Measurements from ENCODE around the gene CAMTA1.

CAMTA1 gene

GRCh38 chr1:7663451-7664146, 878.3 kb downstream of the CAMTA1 start:
- DNase-seq: no peak

DNA sequence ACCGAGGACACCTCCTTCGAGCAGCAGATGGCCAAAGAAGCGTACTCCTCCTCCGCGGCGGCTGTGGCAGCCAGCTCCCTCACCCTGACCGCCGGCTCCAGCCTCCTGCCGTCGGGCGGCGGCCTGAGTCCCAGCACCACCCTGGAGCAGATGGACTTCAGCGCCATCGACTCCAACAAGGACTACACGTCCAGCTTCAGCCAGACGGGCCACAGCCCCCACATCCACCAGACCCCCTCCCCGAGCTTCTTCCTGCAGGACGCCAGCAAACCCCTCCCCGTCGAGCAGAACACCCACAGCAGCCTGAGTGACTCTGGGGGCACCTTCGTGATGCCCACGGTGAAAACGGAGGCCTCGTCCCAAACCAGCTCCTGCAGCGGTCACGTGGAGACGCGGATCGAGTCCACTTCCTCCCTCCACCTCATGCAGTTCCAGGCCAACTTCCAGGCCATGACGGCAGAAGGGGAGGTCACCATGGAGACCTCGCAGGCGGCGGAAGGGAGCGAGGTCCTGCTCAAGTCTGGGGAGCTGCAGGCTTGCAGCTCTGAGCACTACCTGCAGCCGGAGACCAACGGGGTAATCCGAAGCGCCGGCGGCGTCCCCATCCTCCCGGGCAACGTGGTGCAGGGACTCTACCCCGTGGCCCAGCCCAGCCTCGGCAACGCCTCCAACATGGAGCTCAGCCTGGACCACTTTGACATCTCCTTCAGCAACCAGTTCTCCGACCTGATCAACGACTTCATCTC, 879.1 kb downstream of the CAMTA1 start:
- no peak for DNase-seq

DNA sequence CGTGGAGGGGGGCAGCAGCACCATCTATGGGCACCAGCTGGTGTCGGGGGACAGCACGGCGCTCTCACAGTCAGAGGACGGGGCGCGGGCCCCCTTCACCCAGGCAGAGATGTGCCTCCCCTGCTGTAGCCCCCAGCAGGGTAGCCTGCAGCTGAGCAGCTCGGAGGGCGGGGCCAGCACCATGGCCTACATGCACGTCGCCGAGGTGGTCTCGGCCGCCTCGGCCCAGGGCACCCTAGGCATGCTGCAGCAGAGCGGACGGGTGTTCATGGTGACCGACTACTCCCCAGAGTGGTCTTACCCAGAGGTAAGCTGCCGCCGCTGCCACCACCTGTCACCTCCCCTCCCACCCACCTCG, 879.6 kb downstream of the CAMTA1 start:
- DNase-seq: no peak

GRCh38 chr1:7666249-7666648, 881.0 kb downstream of the CAMTA1 start:
- DNase-seq: no peak

DNA sequence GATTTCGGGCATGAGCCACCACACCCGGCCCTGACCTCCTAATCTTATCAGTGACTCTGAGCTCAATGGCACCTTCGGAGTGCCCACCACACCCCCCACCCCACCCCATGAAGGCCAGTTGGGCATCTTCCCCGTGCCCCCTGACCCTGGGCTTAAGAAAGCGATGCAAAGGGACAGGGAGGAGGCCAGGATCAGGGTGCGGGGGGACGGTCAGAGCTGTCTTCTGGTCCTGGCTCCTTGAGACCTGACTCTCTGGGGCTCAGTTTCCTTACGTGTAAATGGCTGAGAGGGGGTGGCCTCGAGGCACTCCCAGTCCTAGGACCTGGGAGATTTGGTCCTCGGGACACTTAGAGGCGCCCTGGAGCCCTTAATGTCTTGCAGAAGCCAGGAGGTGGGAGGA, 881.9 kb downstream of the CAMTA1 start:
- DNase-seq: no peak

- peak; percentile 69 to 77 for DNase-seq
These were observed 882.5 kb downstream of the CAMTA1 start for GRCh38 chr1:7667625-7668218.

DNA sequence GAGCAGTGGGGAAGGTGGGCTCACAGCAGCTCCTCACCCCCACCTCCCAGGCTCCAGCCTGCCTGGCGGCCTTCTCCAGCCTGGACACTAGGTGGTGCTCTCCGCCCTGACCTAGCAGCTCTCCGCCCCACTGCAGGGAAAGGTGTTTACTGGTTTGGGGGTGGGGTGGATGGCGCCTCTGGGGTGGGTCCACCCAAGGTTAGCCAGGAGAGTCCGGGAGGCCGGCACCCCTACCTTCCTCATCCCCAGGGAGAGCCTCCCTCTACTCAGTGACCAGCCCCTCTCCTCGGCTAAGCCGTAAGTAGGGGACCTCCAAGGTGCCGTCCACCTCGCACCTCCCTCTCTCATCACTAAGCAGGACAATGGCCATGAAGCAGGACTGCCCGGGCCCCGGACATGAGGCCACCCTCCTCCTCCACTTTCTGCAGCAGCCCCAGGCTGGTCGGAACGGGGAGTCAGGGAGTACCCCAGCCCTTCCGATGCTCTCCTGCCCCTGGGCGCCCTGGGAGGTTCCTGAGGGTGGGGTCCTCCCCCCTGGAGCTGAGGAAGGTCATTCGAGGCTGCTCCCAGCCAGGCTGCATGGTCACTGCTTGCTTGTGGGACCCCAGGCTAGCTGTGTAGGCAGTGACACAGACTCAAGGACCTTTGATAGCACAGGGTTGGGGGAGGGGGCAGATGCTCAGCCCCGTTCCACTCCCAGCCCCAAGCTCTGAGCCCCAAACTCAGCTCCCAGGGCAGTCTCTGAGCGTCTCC, 884.5 kb downstream of the CAMTA1 start:
- peak; percentile 57 to 60 for DNase-seq

DNA sequence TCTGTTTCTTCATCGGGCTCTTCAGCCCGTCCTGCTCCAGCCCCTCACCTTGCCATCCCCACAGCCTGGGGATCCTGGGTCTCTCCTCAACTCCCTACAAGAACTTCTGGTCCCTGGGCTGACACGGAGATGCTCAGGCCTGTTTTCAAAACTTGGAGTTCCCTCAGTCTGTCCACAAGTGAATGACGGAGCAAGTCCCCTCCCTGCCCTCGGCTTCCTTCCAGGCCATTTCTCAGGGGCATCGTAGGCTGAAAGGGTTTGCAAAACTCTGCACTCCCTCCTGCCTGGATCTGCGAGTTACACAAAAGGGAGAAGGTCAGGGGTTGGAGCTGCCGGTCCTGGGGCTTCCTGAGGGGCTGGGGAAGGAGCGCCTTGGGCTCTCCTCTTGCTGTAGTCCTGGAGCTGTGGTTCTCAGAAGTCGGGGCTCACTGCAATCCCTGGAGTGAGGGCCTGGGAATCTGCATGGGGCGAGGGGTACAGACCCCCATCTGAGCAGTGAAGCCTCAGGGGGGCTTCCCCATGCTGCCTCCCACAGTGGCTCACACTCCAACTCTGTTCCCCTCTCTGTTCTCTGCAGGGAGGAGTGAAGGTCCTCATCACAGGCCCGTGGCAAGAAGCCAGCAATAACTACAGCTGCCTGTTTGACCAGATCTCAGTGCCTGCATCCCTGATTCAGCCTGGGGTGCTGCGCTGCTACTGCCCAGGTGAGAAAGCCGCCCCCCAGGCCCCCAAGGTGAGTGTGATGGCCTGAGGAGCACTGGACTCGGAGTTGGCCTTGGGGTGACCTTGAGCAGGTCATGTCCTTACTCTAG, 885.3 kb downstream of the CAMTA1 start:
- DNase-seq: no peak

DNA sequence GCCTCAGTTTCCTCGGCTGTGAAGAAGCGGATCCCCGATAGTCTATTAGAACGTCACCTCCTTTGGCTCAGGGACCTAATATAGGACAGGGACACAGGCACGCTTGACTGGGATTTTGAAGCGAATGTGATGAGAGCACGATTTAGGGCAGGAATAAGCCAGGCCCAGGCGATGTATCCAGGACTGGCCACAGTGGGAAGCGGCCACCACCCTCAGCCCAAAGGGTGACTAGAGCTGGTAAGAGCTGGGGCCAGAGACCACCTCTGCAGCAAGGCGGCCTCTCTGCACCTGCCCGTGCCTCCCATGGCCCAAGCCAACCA, 885.9 kb downstream of the CAMTA1 start:
- DNase-seq: no peak

- no peak for DNase-seq
These were observed 886.4 kb downstream of the CAMTA1 start for GRCh38 chr1:7671676-7672075.

GRCh38 chr1:7672864-7673263, 887.6 kb downstream of the CAMTA1 start:
- no peak for DNase-seq

DNA sequence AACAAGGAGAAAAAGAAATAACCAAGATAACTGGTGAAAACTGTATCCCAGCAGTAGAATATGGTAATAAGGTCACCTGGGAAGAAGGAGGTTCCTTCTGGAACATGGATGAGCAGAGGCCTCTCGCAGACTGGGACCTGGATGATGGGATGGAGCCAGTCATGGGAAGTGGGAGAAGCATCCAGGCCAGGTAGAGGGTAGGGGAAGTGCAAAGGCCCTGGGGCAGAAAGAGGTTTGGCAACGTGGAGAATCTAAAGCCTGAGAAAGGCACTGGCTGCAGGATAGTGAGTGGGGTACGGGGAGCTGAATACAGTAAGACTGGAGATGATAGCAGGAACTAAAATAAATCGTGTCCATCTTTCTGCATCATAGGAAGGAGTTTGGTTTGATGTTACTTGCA, 889.7 kb downstream of the CAMTA1 start:
- DNase-seq: no peak

DNA sequence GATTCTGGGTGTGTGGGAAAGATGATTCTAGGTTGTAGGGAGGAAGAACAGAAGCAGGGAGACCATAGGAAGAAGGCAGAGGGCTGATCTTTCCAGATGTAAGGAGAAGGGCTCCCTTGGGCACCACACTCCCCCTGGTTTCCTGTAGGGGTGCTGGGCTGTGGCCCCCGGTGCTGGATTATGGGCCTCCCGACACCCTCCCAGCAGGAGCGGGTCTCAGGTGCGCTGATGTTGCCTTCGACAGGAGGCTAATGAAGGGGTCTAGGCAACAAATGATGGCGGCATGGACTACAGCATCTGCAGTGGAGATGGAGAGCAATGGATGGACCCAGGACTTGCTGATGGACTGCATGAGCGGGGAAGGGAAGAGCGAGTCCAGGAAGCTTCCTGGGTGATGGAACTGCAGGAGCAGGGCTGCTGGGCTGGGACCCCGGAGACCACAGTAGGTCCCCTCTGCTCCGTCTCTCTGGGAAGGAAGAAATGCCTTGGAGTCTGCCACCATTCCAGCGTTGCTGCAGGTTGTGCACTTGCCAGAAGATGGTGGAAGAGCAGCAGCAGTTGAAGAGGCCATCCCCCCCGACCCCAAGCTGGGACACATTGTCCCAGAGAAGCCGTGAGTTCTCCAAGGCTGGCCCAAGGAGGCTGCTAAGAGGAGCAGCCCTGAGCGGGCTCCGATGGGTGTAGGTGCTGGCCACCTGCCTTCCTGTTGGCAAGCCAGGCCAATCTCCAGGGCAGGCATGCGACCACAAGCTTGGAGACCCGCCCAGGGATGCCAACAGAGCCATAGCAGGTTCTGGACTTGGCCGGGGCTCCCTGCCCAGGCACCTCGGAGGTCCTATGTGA, 890.4 kb downstream of the CAMTA1 start:
- no peak for DNase-seq

- DNase-seq: no peak
These were observed 891.2 kb downstream of the CAMTA1 start for GRCh38 chr1:7676274-7676945.

- DNase-seq: no peak
These were observed 891.9 kb downstream of the CAMTA1 start for GRCh38 chr1:7677111-7677510.

DNA sequence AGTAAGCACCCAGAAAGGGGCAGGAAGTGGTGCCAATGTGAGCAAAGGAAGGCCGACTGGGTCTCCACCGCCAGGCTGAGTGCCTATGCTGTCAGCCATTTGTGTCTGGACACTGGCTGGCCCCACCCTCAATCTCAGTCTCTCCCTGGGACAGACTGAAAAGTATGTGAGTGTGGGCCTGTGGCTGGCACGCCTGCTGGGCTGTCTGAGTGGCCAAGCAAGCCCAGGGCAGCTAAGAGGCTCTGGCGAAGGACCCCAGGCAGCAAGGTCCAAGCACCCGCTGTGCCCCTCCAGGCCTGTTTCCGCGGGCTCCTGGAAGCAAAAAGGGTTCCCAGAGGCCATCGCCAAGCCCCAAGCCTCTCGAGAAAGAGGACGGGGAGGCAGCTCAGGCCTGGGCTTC, 892.6 kb downstream of the CAMTA1 start:
- no peak for DNase-seq

GRCh38 chr1:7678491-7679158, 893.4 kb downstream of the CAMTA1 start:
- DNase-seq: no peak

DNA sequence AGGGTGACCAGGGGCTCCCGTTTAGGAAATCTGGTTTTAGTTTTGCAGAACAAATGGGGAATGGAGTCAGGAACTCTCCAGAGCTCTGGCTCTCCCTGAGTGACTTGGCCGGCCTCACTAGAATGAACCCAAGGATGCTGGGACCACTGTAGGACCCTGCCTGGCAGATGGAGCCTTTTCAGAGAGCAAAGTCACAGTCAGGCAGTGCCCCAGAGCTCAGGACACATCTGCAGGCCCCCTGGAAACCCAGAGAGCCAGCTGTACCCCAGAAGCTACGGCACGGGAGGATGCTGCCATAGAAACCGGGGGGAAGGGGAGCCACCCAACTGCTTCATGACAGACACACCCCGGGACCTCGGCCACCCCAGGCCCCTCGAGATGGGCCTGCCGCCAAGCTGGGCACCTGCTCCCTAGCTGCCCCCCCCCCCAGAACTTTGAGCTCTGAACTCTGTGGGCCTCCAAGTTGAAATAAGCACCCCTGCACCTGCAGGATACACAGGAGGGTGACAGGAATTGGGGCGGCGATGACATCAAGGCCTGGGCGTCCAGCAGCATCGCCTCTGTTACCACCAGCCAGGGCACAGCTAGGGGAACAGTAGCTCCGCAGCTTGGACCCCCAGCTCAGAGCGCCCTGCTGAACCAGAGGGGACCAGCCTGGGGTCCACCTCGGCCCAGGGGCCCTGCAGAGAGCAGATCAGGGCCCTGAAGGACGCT, 894.1 kb downstream of the CAMTA1 start:
- DNase-seq: no peak

DNA sequence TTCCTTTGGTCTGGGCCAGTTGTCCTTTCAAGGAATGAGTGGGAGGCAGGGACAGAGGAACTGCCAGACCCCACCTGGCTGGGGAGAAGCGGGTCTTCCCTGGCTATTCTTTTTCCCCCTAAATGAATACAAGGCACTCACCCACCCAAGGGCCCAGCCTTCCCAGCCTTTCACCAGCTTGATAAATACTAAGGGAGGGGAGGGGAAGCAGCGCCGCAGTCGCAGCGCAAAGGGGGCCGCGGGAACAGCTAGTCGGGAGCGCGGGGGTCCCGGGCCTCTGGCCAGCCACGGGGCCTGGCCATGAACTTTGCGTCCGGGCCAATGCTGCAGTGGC, 894.6 kb downstream of the CAMTA1 start:
- no peak for DNase-seq

Measured in Kasumi-1 (cell line).